Colonic mucosa (tissue), 4 donors: Measurements from ENCODE around the gene CRMP1. TPM values are rescaled to one million over a fixed set of nuclear protein-coding genes. Genes with fewer than 3 reads are reported as not detected.

Source experiments
- DNase-seq: peaks from one replicate; pipeline ENCODE4 v3.0.0-alpha.2; 2020
- H3K27ac ChIP-seq: fragments of 200-600 bp; one replicate; pipeline ENCODE4 v1.8.0; 2021
- H3K27me3 ChIP-seq: fragments of 200-600 bp; one replicate; pipeline ENCODE4 v1.8.0; 2021
- H3K36me3 ChIP-seq: fragments of 200-600 bp; one replicate; pipeline ENCODE4 v1.8.0; 2021
- H3K4me1 ChIP-seq: fragments of 200-600 bp; one replicate; pipeline ENCODE4 v1.8.0; 2021; ENCODE audit warnings: mild to moderate bottlenecking
- H3K4me3 ChIP-seq: fragments of 200-600 bp; one replicate; pipeline ENCODE4 v1.8.0; 2021
- H3K9ac ChIP-seq, 2 donors: one replicate each; pipeline ENCODE4 v1.7.0; 2013; ENCODE audit warnings: control low read depth in 2 of 2, low read depth in 2 of 2, low read length in 2 of 2
- H3K9me3 ChIP-seq: fragments of 200-600 bp; one replicate; pipeline ENCODE4 v1.8.0; 2021
- intact Hi-C: fragments of 100-400 bp; cut with DNase I; formaldehyde crosslinking; loops from one replicate; pipeline ENCODE4 v1.14.1; 2022
- microRNA-seq: library from miRNA; unstranded; fragments of <30 nt; microRNA quantifications from one replicate; pipeline ENCODE4, GENCODE V29; 2019
- total RNA-seq, 2 donors: library from RNA; stranded (reverse); fragmentation: NEBNext Ultra II Directional in 1 of 2; extraction: Animal tissue kit (Norgen Biotek cat#: 25700) in 1 of 2; gene quantifications; one replicate each; pipeline ENCODE4 v1.2.1, GENCODE V29; 2021
- TF ChIP-seq, protein P1 (sequence below): fragments of 200-600 bp; IDR thresholded peaks from one replicate; pipeline ENCODE4 v1.8.0; 2022; ENCODE audit warnings: antibody characterized with exemption, mild to moderate bottlenecking
- donor health status: healthy.
- donor health status: DM: no; HTN: no; CAD: no.
- donor health status: DM: no; HTN: no; CAD: no.

CRMP1 gene
- total RNA-seq, 2 donors from 2014 or later: 0.49 to 1.2 TPM

DNA sequence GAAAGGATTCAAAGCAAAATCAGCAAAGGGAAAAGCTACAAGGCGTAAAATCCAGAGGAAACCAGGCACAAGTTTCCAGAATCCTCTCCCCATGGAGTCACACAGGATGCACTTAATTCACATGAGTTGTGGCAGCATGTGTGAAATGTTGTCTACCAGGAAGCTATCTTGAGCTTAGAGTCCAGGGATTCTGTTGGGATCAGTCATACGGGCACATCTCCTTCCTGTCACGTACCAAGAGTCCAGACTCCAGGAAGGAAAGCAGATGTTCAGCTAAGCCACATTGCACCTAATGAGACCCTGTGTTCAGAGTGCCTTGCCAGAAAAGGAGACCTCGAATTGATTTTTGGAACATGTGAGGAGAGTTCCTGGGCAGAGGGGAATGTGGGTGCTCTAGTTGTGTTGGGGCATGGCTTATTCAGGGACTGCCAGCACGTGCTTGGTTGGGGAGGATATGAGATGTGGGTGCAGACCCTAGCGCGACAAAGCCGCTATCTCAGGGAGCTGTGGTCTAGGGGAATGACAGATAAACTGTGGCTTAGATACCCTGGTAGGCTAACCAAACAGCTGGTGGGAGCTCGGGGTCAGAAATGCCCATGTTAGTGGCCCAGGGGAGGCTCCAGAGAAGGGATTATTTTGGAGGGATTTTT lies 111.9 kb downstream of the CRMP1 start:
- Histone ChIP-seq H3K9ac (no peak overlapping the region), H3K9me3 (no peaks in the 10 kb centered on the region), H3K36me3 (no peaks in the 10 kb centered on the region), H3K27me3 (no peaks in the 10 kb centered on the region), H3K27ac (no peak overlapping the region), H3K4me1 (no peaks in the 10 kb centered on the region), H3K4me3 (no peak overlapping the region)
- intact Hi-C loops: no loop called here
- DNase-seq: no peak
- TF ChIP-seq, protein P1, sequence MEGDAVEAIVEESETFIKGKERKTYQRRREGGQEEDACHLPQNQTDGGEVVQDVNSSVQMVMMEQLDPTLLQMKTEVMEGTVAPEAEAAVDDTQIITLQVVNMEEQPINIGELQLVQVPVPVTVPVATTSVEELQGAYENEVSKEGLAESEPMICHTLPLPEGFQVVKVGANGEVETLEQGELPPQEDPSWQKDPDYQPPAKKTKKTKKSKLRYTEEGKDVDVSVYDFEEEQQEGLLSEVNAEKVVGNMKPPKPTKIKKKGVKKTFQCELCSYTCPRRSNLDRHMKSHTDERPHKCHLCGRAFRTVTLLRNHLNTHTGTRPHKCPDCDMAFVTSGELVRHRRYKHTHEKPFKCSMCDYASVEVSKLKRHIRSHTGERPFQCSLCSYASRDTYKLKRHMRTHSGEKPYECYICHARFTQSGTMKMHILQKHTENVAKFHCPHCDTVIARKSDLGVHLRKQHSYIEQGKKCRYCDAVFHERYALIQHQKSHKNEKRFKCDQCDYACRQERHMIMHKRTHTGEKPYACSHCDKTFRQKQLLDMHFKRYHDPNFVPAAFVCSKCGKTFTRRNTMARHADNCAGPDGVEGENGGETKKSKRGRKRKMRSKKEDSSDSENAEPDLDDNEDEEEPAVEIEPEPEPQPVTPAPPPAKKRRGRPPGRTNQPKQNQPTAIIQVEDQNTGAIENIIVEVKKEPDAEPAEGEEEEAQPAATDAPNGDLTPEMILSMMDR: no peak

DNA sequence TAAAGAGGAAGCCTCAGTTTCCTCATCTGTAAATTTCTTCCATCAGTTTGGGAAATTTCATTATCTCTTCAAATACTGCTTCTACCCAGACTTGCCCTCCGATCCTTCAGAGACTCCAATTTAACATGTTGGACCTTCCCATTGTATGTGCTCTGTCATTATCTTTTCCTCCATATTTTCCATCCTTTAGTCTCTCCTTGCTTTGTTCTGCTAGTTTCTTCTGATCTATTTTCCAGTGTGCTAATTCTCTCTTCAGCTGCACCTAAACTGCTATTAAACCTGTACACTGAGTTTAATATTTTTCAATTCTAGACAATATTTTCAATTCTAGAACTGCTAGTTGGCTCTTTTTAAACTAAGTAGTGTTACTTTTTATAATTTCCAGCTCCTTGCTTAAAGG lies 116.4 kb downstream of the CRMP1 start:
- Histone ChIP-seq H3K27ac (no peak overlapping the region), H3K27me3 (no peaks in the 10 kb centered on the region), H3K9me3 (no peaks in the 10 kb centered on the region), H3K4me3 (no peak overlapping the region), H3K9ac (no peak overlapping the region), H3K36me3 (no peaks in the 10 kb centered on the region), H3K4me1 (no peaks in the 10 kb centered on the region)
- intact Hi-C loops: no loop called here
- TF ChIP-seq, protein P1: no peak
- no peak for DNase-seq

DNA sequence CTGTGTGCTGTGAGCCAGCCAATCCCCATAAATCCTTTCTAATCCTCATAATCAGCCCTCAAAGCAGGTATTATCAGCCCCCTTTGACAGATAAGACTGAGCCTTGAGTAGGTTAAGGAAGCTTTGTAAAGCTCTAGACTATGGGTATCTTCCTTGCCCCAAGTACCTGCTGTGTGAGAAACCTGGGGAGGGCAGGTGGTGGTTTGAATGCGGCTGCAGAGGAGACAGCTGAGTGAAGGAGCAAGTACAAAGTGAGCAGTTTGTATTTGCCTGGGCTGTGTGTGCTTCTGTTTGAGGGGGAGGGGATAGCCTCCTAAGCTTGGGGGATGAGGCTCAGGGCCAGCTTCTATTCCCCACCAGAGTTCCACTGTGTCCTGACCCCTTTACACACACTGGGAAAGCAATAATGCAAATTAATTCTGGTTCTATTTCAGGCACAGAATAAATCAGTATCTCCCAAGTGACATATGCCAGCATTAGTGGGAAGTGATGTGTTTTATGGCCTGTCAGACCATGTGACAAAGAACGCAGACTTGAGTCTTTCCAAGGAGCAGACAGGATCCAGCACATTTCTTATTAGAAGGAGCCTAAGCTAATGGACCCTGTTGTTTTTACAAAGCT lies 118.4 kb downstream of the CRMP1 start:
- intact Hi-C loops: no loop called here
- H3K27me3 ChIP-seq: no peaks in the 10 kb centered on the region
- H3K36me3 ChIP-seq: no peaks in the 10 kb centered on the region
- H3K27ac ChIP-seq: no peak overlapping the region
- no peak for DNase-seq
- no peaks in the 10 kb centered on the region for H3K4me1 ChIP-seq
- H3K9me3 ChIP-seq: no peaks in the 10 kb centered on the region
- H3K9ac ChIP-seq: no peak overlapping the region
- no peak overlapping the region for H3K4me3 ChIP-seq
- TF ChIP-seq, protein P1: no peak

DNA sequence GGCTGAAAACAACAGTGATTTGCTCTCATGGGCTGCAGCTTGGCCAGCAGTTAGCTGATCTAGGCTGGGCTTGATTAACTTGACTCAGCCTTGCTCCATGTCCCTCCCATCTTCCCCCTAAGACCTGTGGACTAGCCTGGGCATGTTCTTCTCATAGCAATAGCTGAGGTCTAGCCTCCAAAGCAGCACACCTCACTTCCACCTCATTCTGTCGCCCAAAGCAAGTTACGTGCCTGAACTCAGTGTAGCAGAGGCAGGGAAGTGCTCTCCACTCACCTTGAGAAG lies 119.7 kb downstream of the CRMP1 start:
- Histone ChIP-seq H3K9me3 (no peaks in the 10 kb centered on the region), H3K27ac (no peak overlapping the region), H3K4me3 (no peak overlapping the region), H3K9ac (no peak overlapping the region), H3K4me1 (no peaks in the 10 kb centered on the region), H3K27me3 (no peaks in the 10 kb centered on the region), H3K36me3 (no peaks in the 10 kb centered on the region)
- DNase-seq: no peak
- TF ChIP-seq, protein P1: no peak
- intact Hi-C loops: no loop called here

DNA sequence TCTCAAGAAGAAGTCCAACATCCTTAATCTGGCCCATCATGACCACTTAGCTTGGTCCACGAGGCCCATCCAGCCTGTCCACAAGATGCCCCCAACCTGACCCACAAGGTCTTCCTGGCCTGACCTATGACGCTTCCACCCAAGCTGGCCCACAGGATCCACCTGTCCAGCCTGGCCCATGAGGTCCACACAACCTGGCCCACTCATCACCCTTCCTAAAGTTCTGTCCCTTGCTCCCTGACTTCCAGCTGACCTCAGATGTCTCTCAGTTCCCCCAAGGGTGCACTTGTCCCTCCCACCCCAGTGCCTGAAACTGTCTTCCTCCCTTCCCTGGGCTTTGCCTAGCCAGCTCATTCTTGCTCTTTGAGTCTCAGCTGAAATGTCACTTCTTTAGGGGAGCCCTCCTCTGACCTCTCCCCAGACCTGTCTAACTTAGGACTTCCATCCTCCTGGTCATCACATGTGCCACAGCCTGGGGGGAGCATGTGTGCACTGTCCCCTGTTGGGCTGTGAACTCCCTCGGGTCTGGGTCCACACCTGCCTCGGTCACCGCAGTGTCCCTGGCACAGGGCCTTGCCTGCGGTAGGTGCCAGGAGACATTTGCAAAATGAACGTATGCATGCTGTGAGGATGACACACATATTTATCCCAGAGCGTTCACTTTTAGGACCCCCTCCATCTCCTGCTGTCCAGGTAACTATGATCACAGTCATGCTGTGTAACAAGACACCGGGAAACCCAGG lies 120.2 kb downstream of the CRMP1 start:
- no peak overlapping the region for H3K9ac ChIP-seq
- TF ChIP-seq, protein P1: no peak
- intact Hi-C loops: no loop called here
- H3K27ac ChIP-seq: no peak overlapping the region
- DNase-seq: no peak
- H3K9me3 ChIP-seq: no peaks in the 10 kb centered on the region
- H3K4me1 ChIP-seq: no peaks in the 10 kb centered on the region
- no peaks in the 10 kb centered on the region for H3K36me3 ChIP-seq
- no peaks in the 10 kb centered on the region for H3K27me3 ChIP-seq
- no peak overlapping the region for H3K4me3 ChIP-seq

Small RNA genes lying within 50 kb of the gene (microRNA-seq; reads per million reads assigned to microRNA genes)
- gene MIR378D1: not detected

Other genes starting within 250 kb of the CRMP1 start
- gene EVC2, start 184.5 kb downstream of the CRMP1 start, total RNA-seq: under 1 TPM; 0.49 to 0.93 TPM
- 1 to 10 TPM; 1.1 to 4.1 TPM for gene EVC, start 181.9 kb downstream of the CRMP1 start, total RNA-seq
- gene C4orf50, start 125.3 kb upstream of the CRMP1 start, total RNA-seq: under 1 TPM in 1 of 2 donors, not detected in 1; 0.13 TPM